A549 treated with CpdA at 1 μM for 4 hours (cell line): Measurements from ENCODE around the gene PLXNA4. TPM values are rescaled to one million over a fixed set of nuclear protein-coding genes. Genes with fewer than 3 reads are reported as not detected.

ENCODE experiments used
- total RNA-seq: library from RNA; stranded (reverse); fragments of 200-300 nt; extraction: Qiagen RNA extraction; gene quantifications from 5 replicates; pipeline ENCODE4 v1.2.3, GENCODE V29; 2022; ENCODE audit warnings: low read depth

PLXNA4 gene
- total RNA-seq = 0.58 to 2.1 TPM (median 1.3 TPM) in 5 replicates

GRCh38 chr7:132575982-132576720 lies at the start of gene PLXNA4:
TSS of gene PLXNA4 (minus strand) at chr7:132576470. CDS start at chr7:132508693, 67,777 bp downstream.

